ENCODE data around the gene NSMCE4A. TPM values are rescaled to one million over a fixed set of nuclear protein-coding genes. Genes with fewer than 3 reads are reported as not detected.

NSMCE4A gene
- total and polyA plus RNA-seq, 2 of the 4 experiments (the other 2 are of a cell fraction): 13.4 to 33.2 TPM

DNA sequence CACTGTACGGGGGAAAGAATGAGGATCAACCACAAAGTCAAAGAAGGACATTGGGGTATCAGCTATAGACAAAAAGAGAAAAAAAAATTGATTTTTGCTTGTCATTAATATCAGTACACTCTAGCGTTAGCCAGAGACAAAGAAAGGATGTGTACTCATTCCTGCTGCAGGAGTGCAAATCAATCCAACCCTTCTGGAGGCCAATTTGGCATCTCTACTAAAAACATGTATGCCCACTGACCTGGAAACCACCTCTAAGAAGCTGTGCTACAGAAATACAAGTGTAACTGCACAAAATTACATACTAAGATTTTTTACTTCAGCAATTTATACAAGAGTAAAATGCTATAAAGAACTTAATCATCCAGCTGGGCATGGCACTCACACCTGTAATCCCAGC lies 13.6 kb downstream of the NSMCE4A start:
- H2BK5ac ChIP-seq (ENCODE audit: low read depth, low read length, poor library complexity, severe bottlenecking): no peak overlapping the region
- H3K4me3 ChIP-seq (ENCODE audit: insufficient read depth, low read depth, low read length): no peak overlapping the region
- H4K91ac ChIP-seq (ENCODE audit: insufficient read depth, low read depth, low read length): no peak overlapping the region
- H3K23ac ChIP-seq (ENCODE audit: low read depth, low read length): no peak overlapping the region
- intact Hi-C loops (cut with micrococcal nuclease): no loop called here
- no peak overlapping the region for H4K5ac ChIP-seq (ENCODE audit: low read depth, low read length)
- peaks cover 1% of the 10 kb centered on the region; the same call in 1 of the 2 replicates for H3K9me1 ChIP-seq (ENCODE audit: insufficient read depth, low read length)
- POLR2A ChIA-PET (ENCODE audit: unreplicated experiment): no interaction called here
- H3K9me3 ChIP-seq (ENCODE audit: control insufficient read depth, insufficient read depth, low read length): no peaks in the 10 kb centered on the region
- no peak overlapping the region for H3K4me2 ChIP-seq (ENCODE audit: low read depth, low read length)
- no peak overlapping the region for H2BK120ac ChIP-seq (ENCODE audit: low read depth, low read length)
- no peaks in the 10 kb centered on the region for H3K27me3 ChIP-seq (ENCODE audit: control insufficient read depth, insufficient read depth, low read length)
- no peak overlapping the region for H2AK9ac ChIP-seq (replicated peaks; ENCODE audit: low read depth, low read length, poor library complexity)
- H3K4ac ChIP-seq (ENCODE audit: low read depth, low read length): no peak overlapping the region
- ATAC-seq (ENCODE audit: low read depth) (no peak), DNase-seq (no peak)
- peaks cover 2% of the 10 kb centered on the region for H3K4me1 ChIP-seq (ENCODE audit: control insufficient read depth, insufficient read depth, low read length)
- TF ChIP-seq, protein P1, sequence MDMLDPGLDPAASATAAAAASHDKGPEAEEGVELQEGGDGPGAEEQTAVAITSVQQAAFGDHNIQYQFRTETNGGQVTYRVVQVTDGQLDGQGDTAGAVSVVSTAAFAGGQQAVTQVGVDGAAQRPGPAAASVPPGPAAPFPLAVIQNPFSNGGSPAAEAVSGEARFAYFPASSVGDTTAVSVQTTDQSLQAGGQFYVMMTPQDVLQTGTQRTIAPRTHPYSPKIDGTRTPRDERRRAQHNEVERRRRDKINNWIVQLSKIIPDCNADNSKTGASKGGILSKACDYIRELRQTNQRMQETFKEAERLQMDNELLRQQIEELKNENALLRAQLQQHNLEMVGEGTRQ (IDR thresholded peaks at IDR 0.05; ENCODE audit: low read depth, low read length): no peak
- TF ChIP-seq SMC3 (IDR thresholded peaks at IDR 0.05; ENCODE audit: low read depth, low read length): no peak
- no peak for TF ChIP-seq FOS (IDR thresholded peaks at IDR 0.05; ENCODE audit: low read depth, low read length)
- TF ChIP-seq, protein P2, sequence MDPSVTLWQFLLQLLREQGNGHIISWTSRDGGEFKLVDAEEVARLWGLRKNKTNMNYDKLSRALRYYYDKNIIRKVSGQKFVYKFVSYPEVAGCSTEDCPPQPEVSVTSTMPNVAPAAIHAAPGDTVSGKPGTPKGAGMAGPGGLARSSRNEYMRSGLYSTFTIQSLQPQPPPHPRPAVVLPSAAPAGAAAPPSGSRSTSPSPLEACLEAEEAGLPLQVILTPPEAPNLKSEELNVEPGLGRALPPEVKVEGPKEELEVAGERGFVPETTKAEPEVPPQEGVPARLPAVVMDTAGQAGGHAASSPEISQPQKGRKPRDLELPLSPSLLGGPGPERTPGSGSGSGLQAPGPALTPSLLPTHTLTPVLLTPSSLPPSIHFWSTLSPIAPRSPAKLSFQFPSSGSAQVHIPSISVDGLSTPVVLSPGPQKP (IDR thresholded peaks at IDR 0.05; ENCODE audit: borderline replicate concordance, low read depth, low read length): no peak
- TF ChIP-seq CHD1 (IDR thresholded peaks at IDR 0.05; ENCODE audit: low read depth, low read length): no peak
- no peak for TF ChIP-seq RAD21 (IDR thresholded peaks at IDR 0.05; ENCODE audit: low read length)
- TF ChIP-seq RCOR1 (IDR thresholded peaks at IDR 0.05; ENCODE audit: insufficient replicate concordance, low read length): no peak
- TF ChIP-seq MXI1 (IDR thresholded peaks at IDR 0.05; ENCODE audit: borderline replicate concordance, low read depth, low read length): no peak
- no peak for TF ChIP-seq RFX5 (IDR thresholded peaks at IDR 0.05; ENCODE audit: low read depth, low read length)
- no peak for TF ChIP-seq NFE2L2 (IDR thresholded peaks at IDR 0.05; ENCODE audit: low read depth, low read length)
- CTCF ChIA-PET: no interaction called here
- H2AFZ ChIP-seq (replicated peaks; ENCODE audit: low read length, poor library complexity): no peak overlapping the region
- H2AK5ac ChIP-seq (ENCODE audit: low read depth, low read length): no peak overlapping the region
- no peak overlapping the region for H3K18ac ChIP-seq (ENCODE audit: low read depth, low read length)
- H3K36me3 ChIP-seq (ENCODE audit: control insufficient read depth, insufficient read depth, low read length): peaks cover 9% of the 10 kb centered on the region
- H4K8ac ChIP-seq (ENCODE audit: low read depth in 2 of 2, low read length in 2 of 2): no peak overlapping the region
- H3K79me1 ChIP-seq (ENCODE audit: low read depth in 1 of 2, low read length in 2 of 2): no peaks in the 10 kb centered on the region; a peak in 1 of 4 replicates
- H4K20me1 ChIP-seq (ENCODE audit: insufficient read depth, low read length): no peaks in the 10 kb centered on the region
- H2BK15ac ChIP-seq (ENCODE audit: low read depth, low read length): no peak overlapping the region
- dilution Hi-C loops (cut with HindIII; ENCODE audit: low sequenced_read_pairs, unreplicated experiment): no loop called here
- in situ Hi-C loops (cut with MboI; ENCODE audit: low sequenced_read_pairs): no loop called here
- H3K14ac ChIP-seq (replicated peaks; ENCODE audit: low read depth, low read length): no peak overlapping the region
- no peak overlapping the region for H3K9ac ChIP-seq (ENCODE audit: low read depth, low read length)
- no peak overlapping the region for H3K56ac ChIP-seq (ENCODE audit: extremely low read depth, insufficient read depth, low read length)
- no TSS peak for BruUV-seq (replicated peaks)
- WGBS, 2 experiments (ENCODE audit: extremely low coverage in 2 of 2, insufficient read length in 1 of 2): 100% methylated on average over 1 of the region's 2 CpGs; no CpG with 5 or more reads in 1 of the 2 experiments
- no peak overlapping the region for H2BK20ac ChIP-seq (ENCODE audit: low read depth, low read length)
- no peak overlapping the region for H3K27ac ChIP-seq (ENCODE audit: insufficient read depth, low read length)

Data from IMR-90 (cell line).